HL-60 (cell line): ENCODE results near the gene APOL2.

Experiments used
- CTCF ChIP-seq: IDR thresholded peaks from one replicate; pipeline ENCODE4 v1.5.1; 2011; ENCODE audit warnings: low read length, control low read depth, inconsistent platforms; ENCODE audit not compliant: insufficient read depth
- POLR2AphosphoS5 ChIP-seq: IDR thresholded peaks from 2 replicates; pipeline ENCODE4 v1.6.1; 2012; ENCODE audit warnings: low read depth

- no peak for TF ChIP-seq CTCF
- TF ChIP-seq POLR2AphosphoS5 = no peak
These were observed 18.8 kb downstream of the APOL2 start for GRCh38 chr22:36220451-36220921.
